WTC11 (cell line): ENCODE results near the gene IGFBP4. TPM values are rescaled to one million over a fixed set of nuclear protein-coding genes. Genes with fewer than 3 reads are reported as not detected.
A peak's percentile ranks its signal among the peaks of the same experiment; 100 is the strongest.

Source experiments
- ATAC-seq: fragments of 200-7000 bp; cut with Tn5 transposase; 2 replicates; pipeline ENCODE4 v1.10.0; 2021; ENCODE audit warnings: mild to moderate bottlenecking, moderate library complexity
- CTCF ChIA-PET: fragments of 300-600 bp; sonication (Branson Sonifier 250); formaldehyde crosslinking; loops from one replicate; lab custom pipeline; 2021; ENCODE audit warnings: antibody characterized with exemption; lab: Charles Lee
- POLR2A ChIA-PET: fragments of 350-600 bp; sonication (Branson Sonifier 250); formaldehyde crosslinking; loops from one replicate; lab custom pipeline; 2021; ENCODE audit warnings: antibody characterized with exemption; lab: Charles Lee
- DNase-seq: peaks from one replicate; pipeline ENCODE4 v3.0.0; 2021; ENCODE audit warnings: low spot score
- H3K27ac Mint-ChIP-seq: 2 replicates; pipeline ENCODE4 v1.8.0; 2021; ENCODE audit warnings: mixed read lengths
- H3K27me3 Mint-ChIP-seq: 2 replicates; pipeline ENCODE4 v1.8.0; 2021; ENCODE audit warnings: low read depth, mild to moderate bottlenecking, moderate library complexity, mixed read lengths
- H3K36me3 Mint-ChIP-seq: 2 replicates; pipeline ENCODE4 v1.8.0; 2021; ENCODE audit warnings: mixed read lengths
- H3K4me1 Mint-ChIP-seq: 2 replicates; pipeline ENCODE4 v1.8.0; 2022; ENCODE audit warnings: mixed read lengths
- H3K4me3 Mint-ChIP-seq: 2 replicates; pipeline ENCODE4 v1.8.0; 2021; ENCODE audit warnings: mild to moderate bottlenecking, moderate library complexity, mixed read lengths
- H3K9me3 Mint-ChIP-seq: 2 replicates; pipeline ENCODE4 v1.8.0; 2021; ENCODE audit warnings: mixed read lengths
- ELF4 ChIP-seq: sonication (generic); formaldehyde crosslinking; IDR thresholded peaks from 2 replicates; pipeline ENCODE4 v1.8.1; 2022; ENCODE audit warnings: low read depth, mild to moderate bottlenecking, moderate library complexity, missing genetic modification reagents
- EMX1 ChIP-seq: fragments of 250-450 bp; sonication (Bioruptor Pico); IDR thresholded peaks from 2 replicates; pipeline ENCODE4 v1.8.0; 2021; ENCODE audit warnings: mild to moderate bottlenecking
- ERG ChIP-seq: fragments of 250-450 bp; sonication (Bioruptor Pico); IDR thresholded peaks from 2 replicates; pipeline ENCODE4 v1.8.0; 2021; ENCODE audit warnings: mild to moderate bottlenecking
- ESRRA ChIP-seq: sonication (generic); formaldehyde crosslinking; IDR thresholded peaks from 2 replicates; pipeline ENCODE4 v1.8.1; 2022; ENCODE audit warnings: mild to moderate bottlenecking, missing genetic modification reagents, borderline replicate concordance
- FOXJ3 ChIP-seq: sonication (generic); formaldehyde crosslinking; IDR thresholded peaks from 2 replicates; pipeline ENCODE4 v1.9.0; 2021; ENCODE audit warnings: missing genetic modification reagents, mild to moderate bottlenecking, borderline replicate concordance
- GABPB1 ChIP-seq: sonication (generic); formaldehyde crosslinking; IDR thresholded peaks from 2 replicates; pipeline ENCODE4 v1.8.1; 2023; ENCODE audit warnings: mild to moderate bottlenecking, missing genetic modification reagents
- GTF2I ChIP-seq: fragments of 250-450 bp; sonication (Bioruptor Pico); conservative IDR thresholded peaks from 2 replicates; pipeline ENCODE4 v1.4.0; 2021; ENCODE audit warnings: mild to moderate bottlenecking
- JUN ChIP-seq: sonication (generic); formaldehyde crosslinking; IDR thresholded peaks from 2 replicates; pipeline ENCODE4 v1.8.0; 2023; ENCODE audit warnings: mild to moderate bottlenecking, missing genetic modification reagents
- OVOL2 ChIP-seq: fragments of 250-450 bp; sonication (Bioruptor Pico); IDR thresholded peaks from 2 replicates; pipeline ENCODE4 v1.9.0; 2021; ENCODE audit warnings: mild to moderate bottlenecking, borderline replicate concordance
- RELA ChIP-seq: sonication (generic); formaldehyde crosslinking; IDR thresholded peaks from 2 replicates; pipeline ENCODE4 v1.8.1; 2022; ENCODE audit warnings: missing genetic modification reagents, mild to moderate bottlenecking, borderline replicate concordance
- SP1 ChIP-seq: sonication (generic); formaldehyde crosslinking; conservative IDR thresholded peaks from 2 replicates; pipeline ENCODE4 v1.8.1; 2022; ENCODE audit warnings: missing genetic modification reagents
- STAT6 ChIP-seq: sonication (generic); formaldehyde crosslinking; conservative IDR thresholded peaks from 2 replicates; pipeline ENCODE4 v1.8.1; 2023; ENCODE audit warnings: mild to moderate bottlenecking, low read depth, missing genetic modification reagents, moderate library complexity
- TEAD1 ChIP-seq: sonication (generic); formaldehyde crosslinking; IDR thresholded peaks from 2 replicates; pipeline ENCODE4 v1.8.0; 2022; ENCODE audit warnings: mild to moderate bottlenecking, missing genetic modification reagents
- TP53 ChIP-seq: sonication (generic); formaldehyde crosslinking; IDR thresholded peaks from 2 replicates; pipeline ENCODE4 v1.8.1; 2023; ENCODE audit warnings: mild to moderate bottlenecking, missing genetic modification reagents
- ZNF121 ChIP-seq: sonication (generic); formaldehyde crosslinking; IDR thresholded peaks from 2 replicates; pipeline ENCODE4 v1.8.0; 2023; ENCODE audit warnings: missing genetic modification reagents
- ZNF263 ChIP-seq: sonication (generic); formaldehyde crosslinking; IDR thresholded peaks from 2 replicates; pipeline ENCODE4 v1.8.1; 2022; ENCODE audit warnings: low read depth, mild to moderate bottlenecking, moderate library complexity, missing genetic modification reagents
- total RNA-seq: library from RNA; stranded (reverse); gene quantifications from 3 replicates; pipeline ENCODE4 v1.2.3, GENCODE V29; 2021
- TF ChIP-seq, protein P1 (sequence below): fragments of 250-450 bp; sonication (Bioruptor Pico); IDR thresholded peaks from 2 replicates; pipeline ENCODE4 v1.9.0; 2021; ENCODE audit warnings: mild to moderate bottlenecking
- TF ChIP-seq, protein P2 (sequence below): sonication (generic); formaldehyde crosslinking; IDR thresholded peaks from 2 replicates; pipeline ENCODE4 v1.8.1; 2022; ENCODE audit warnings: low read depth, mild to moderate bottlenecking, moderate library complexity, missing genetic modification reagents, borderline replicate concordance

The IGFBP4 gene
- total RNA-seq, 1 experiment from 2014 or later: 172 TPM

GRCh38 chr17:40417609-40418427 is 25.4 kb upstream of the IGFBP4 start, which contains the start of gene TOP2A (continued):
- TF ChIP-seq TEAD1 (no peak), ELF4 (CRISPR knock-in tag) (no peak), FOXJ3 (no peak), EMX1 (CRISPR knock-in tag) (no peak), STAT6 (CRISPR knock-in tag) (no peak), OVOL2 (CRISPR knock-in tag) (no peak), RELA (CRISPR knock-in tag) (no peak), GTF2I (no peak), JUN (CRISPR knock-in tag) (no peak), GABPB1 (CRISPR knock-in tag) (peak; percentile 86), ESRRA (CRISPR knock-in tag) (no peak), TP53 (CRISPR knock-in tag) (no peak)
- TF ChIP-seq, protein P1, sequence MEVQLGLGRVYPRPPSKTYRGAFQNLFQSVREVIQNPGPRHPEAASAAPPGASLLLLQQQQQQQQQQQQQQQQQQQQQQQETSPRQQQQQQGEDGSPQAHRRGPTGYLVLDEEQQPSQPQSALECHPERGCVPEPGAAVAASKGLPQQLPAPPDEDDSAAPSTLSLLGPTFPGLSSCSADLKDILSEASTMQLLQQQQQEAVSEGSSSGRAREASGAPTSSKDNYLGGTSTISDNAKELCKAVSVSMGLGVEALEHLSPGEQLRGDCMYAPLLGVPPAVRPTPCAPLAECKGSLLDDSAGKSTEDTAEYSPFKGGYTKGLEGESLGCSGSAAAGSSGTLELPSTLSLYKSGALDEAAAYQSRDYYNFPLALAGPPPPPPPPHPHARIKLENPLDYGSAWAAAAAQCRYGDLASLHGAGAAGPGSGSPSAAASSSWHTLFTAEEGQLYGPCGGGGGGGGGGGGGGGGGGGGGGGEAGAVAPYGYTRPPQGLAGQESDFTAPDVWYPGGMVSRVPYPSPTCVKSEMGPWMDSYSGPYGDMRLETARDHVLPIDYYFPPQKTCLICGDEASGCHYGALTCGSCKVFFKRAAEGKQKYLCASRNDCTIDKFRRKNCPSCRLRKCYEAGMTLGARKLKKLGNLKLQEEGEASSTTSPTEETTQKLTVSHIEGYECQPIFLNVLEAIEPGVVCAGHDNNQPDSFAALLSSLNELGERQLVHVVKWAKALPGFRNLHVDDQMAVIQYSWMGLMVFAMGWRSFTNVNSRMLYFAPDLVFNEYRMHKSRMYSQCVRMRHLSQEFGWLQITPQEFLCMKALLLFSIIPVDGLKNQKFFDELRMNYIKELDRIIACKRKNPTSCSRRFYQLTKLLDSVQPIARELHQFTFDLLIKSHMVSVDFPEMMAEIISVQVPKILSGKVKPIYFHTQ (CRISPR knock-in tag): no peak

GRCh38 chr17:40418428-40418706 is 24.9 kb upstream of the IGFBP4 start:
- ATAC-seq (no peak; the same call in 1 of the 2 replicates), DNase-seq (peak; percentile 33)
- H3K9me3 Mint-ChIP-seq: no peaks in the 10 kb centered on the region
- CTCF ChIA-PET: interaction anchor here (0.6 to 8.7 kb wide), 19 partner anchors 8 to 305 kb away, joined by 3 to 125 read pairs (median 7); partner anchors contain the start of genes GJD3 and IGFBP4
- peak overlapping the region; percentile 97 for H3K4me3 Mint-ChIP-seq
- TF ChIP-seq SP1 (no peak), ERG (CRISPR knock-in tag) (no peak), ZNF263 (CRISPR knock-in tag) (no peak), ELF4 (CRISPR knock-in tag) (no peak), ZNF121 (CRISPR knock-in tag) (peak; percentile 98)
- TF ChIP-seq, protein P2, sequence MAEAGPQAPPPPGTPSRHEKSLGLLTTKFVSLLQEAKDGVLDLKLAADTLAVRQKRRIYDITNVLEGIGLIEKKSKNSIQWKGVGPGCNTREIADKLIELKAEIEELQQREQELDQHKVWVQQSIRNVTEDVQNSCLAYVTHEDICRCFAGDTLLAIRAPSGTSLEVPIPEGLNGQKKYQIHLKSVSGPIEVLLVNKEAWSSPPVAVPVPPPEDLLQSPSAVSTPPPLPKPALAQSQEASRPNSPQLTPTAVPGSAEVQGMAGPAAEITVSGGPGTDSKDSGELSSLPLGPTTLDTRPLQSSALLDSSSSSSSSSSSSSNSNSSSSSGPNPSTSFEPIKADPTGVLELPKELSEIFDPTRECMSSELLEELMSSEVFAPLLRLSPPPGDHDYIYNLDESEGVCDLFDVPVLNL (CRISPR knock-in tag): no peak
- peak overlapping the region; percentile 84 for H3K27ac Mint-ChIP-seq
- H3K4me1 Mint-ChIP-seq: peaks cover 47% of the 10 kb centered on the region
- POLR2A ChIA-PET: interaction anchor here (0.9 to 1.5 kb wide), 3 partner anchors 13 to 115 kb away, joined by 4 to 7 read pairs (median 6); no protein-coding TSS in a partner anchor
- H3K27me3 Mint-ChIP-seq: no peaks in the 10 kb centered on the region; the same call in 1 of the 2 replicates
- peaks cover 27% of the 10 kb centered on the region for H3K36me3 Mint-ChIP-seq
